K562 (cell line): Measurements from ENCODE around the gene ANXA4. TPM values are rescaled to one million over a fixed set of nuclear protein-coding genes. Genes with fewer than 3 reads are reported as not detected.
A peak's percentile ranks its signal among the peaks of the same experiment; 100 is the strongest.

Source experiments
- ATAC-seq: fragments of 200-7000 bp; cut with Tn5 transposase; 3 replicates; pipeline ENCODE4 v1.9.1; 2020; ENCODE audit warnings: moderate library complexity
- BruUV-seq: library from RNA; stranded (reverse); fragments of 400-500 nt; replicated peaks from 2 replicates; lab custom pipeline; 2021; lab: Mats Ljungman, UMichigan
- CTCF ChIA-PET: fragments of 300-600 bp; formaldehyde crosslinking; extraction: SDS; loops from one replicate; lab custom pipeline; 2021; ENCODE audit warnings: low intra/inter-chr PET ratio; lab: Yijun Ruan, JAX
- POLR2A ChIA-PET: fragments of 300-600, 350-650 bp; sonication (Branson Sonifier 250); formaldehyde crosslinking; extraction: SDS; loops from one replicate; lab custom pipeline; 2021; ENCODE audit warnings: antibody characterized with exemption, inconsistent platforms; lab: Yijun Ruan, JAX
- DNase-seq, 4 experiments: peaks; one replicate each; pipeline versions ENCODE4 v3.0.0 to v3.0.0-alpha.2; 2011 to 2018; ENCODE audit warnings: low spot score in 3 of 4, mixed read lengths in 3 of 4; ENCODE audit errors: extremely low read depth in 1 of 4
- FAIRE-seq: peaks from 2 replicates; lab custom pipeline; 2011; peaks lifted over from hg19 to GRCh38; lab: Jason Lieb, UNC
- H2AFZ ChIP-seq: 2 replicates; pipeline ENCODE4 v1.6.0; 2011; ENCODE audit warnings: low read depth, low read length, control low read depth, inconsistent platforms
- H3K27ac ChIP-seq: fragments of 200-600 bp; 3 replicates; pipeline ENCODE4 v1.8.0; 2011; ENCODE audit warnings: low read depth, mild to moderate bottlenecking, control low read depth, inconsistent platforms, low read length, moderate library complexity, mixed read lengths; ENCODE audit errors: extremely low read depth
- H3K27me3 ChIP-seq, 2 experiments: fragments of 300-600 bp in 1 of 2; 2 replicates in 1 of 2; 3 replicates in 1 of 2; pipeline versions ENCODE4 v1.6.0 to v1.8.0; 2011; ENCODE audit warnings: inconsistent platforms in 2 of 2, low read length in 2 of 2, mild to moderate bottlenecking in 1 of 2, mixed read lengths in 1 of 2, moderate library complexity in 1 of 2; ENCODE audit not compliant: control insufficient read depth in 2 of 2, insufficient read depth in 2 of 2
- H3K36me3 ChIP-seq: fragments of 300-600 bp; 3 replicates; pipeline ENCODE4 v1.8.0; 2011; ENCODE audit warnings: mild to moderate bottlenecking, low read length, inconsistent platforms; ENCODE audit not compliant: control insufficient read depth, insufficient read depth
- H3K4me1 ChIP-seq, 2 experiments: fragments of 200-600 bp in 1 of 2; replicated peaks in 1 of 2; 2 replicates in 1 of 2; 3 replicates in 1 of 2; pipeline versions ENCODE4 v1.5.1 to v1.8.0; 2011; ENCODE audit warnings: inconsistent platforms in 2 of 2, low read length in 2 of 2, mild to moderate bottlenecking in 1 of 2, mixed read lengths in 1 of 2, moderate library complexity in 1 of 2; ENCODE audit not compliant: control insufficient read depth in 2 of 2, insufficient read depth in 2 of 2
- H3K4me2 ChIP-seq: 2 replicates; pipeline ENCODE4 v1.6.1; 2011; ENCODE audit warnings: low read length, control low read depth, inconsistent platforms, mixed read lengths; ENCODE audit not compliant: insufficient read depth
- H3K4me3 ChIP-seq: fragments of 200-600 bp; sonication (generic), shearing (Covaris generic); 2 replicates; pipeline ENCODE4 v1.5.1; 2016; ENCODE audit warnings: control low read depth, inconsistent platforms
- H3K79me2 ChIP-seq: fragments of 200-600 bp; 3 replicates; pipeline ENCODE4 v1.8.0; 2011; ENCODE audit warnings: low read length, inconsistent platforms; ENCODE audit not compliant: control insufficient read depth, insufficient read depth
- H3K9ac ChIP-seq, 2 experiments: 2 replicates each; pipeline versions ENCODE4 v1.6.0 to v1.6.1; 2011; ENCODE audit warnings: low read depth in 2 of 2, low read length in 2 of 2, control low read depth in 1 of 2, inconsistent platforms in 1 of 2, mild to moderate bottlenecking in 1 of 2, mixed read lengths in 1 of 2; ENCODE audit not compliant: insufficient read depth in 1 of 2
- H3K9me1 ChIP-seq: one replicate; pipeline ENCODE4 v1.6.0; 2011; ENCODE audit warnings: inconsistent platforms, mild to moderate bottlenecking, low read length, moderate library complexity; ENCODE audit not compliant: control insufficient read depth, insufficient read depth
- H3K9me3 ChIP-seq: replicated peaks from 2 replicates; pipeline ENCODE4 v1.5.1; 2011; ENCODE audit warnings: low read depth, low read length, inconsistent platforms; ENCODE audit not compliant: control insufficient read depth, insufficient read depth
- H4K20me1 ChIP-seq: replicated peaks from 2 replicates; pipeline ENCODE4 v1.6.1; 2011; ENCODE audit warnings: low read length, inconsistent platforms, mixed read lengths; ENCODE audit not compliant: control insufficient read depth, insufficient read depth
- CEBPG ChIP-seq, 3 experiments: fragments of 200-800 bp in 1 of 3; sonication (Bioruptor generic) in 1 of 3; sonication (generic) in 1 of 3; formaldehyde crosslinking in 1 of 3; IDR thresholded peaks in 2 of 3; conservative IDR thresholded peaks in 1 of 3; 2 replicates each; pipeline versions ENCODE4 v1.6.1 to v1.8.0; 2016 to 2022; ENCODE audit warnings: missing compliant biosample characterization in 2 of 3, missing genetic modification characterization in 2 of 3, mild to moderate bottlenecking in 1 of 3, missing genetic modification reagents in 1 of 3
- FOXJ2 ChIP-seq: fragments of 200-800 bp; sonication (Bioruptor generic); IDR thresholded peaks from 2 replicates; pipeline ENCODE4 v1.6.1; 2016; ENCODE audit warnings: missing genetic modification characterization, missing compliant biosample characterization
- MBD2 ChIP-seq: sonication (generic); IDR thresholded peaks from 2 replicates; pipeline ENCODE4 v1.6.1; 2016; ENCODE audit warnings: low read depth, borderline replicate concordance
- ZFX ChIP-seq: sonication (generic); formaldehyde crosslinking; IDR thresholded peaks from 2 replicates; pipeline ENCODE4 v1.8.0; 2022; ENCODE audit warnings: mild to moderate bottlenecking, missing genetic modification reagents, moderate library complexity
- WGBS: fragments of 100-300 bp; shearing (Covaris generic); methylation state at CpG from one replicate; pipeline ENCODE4 v1.1.6; 2016; ENCODE audit warnings: low coverage, mixed read lengths; ENCODE audit not compliant: insufficient coverage; ENCODE audit errors: missing lambda C conversion rate; 5-methylcytosine and 5-hydroxymethylcytosine counted together
- in situ Hi-C: fragments of 300-500 bp; cut with MboI; formaldehyde crosslinking; loops from 4 replicates; pipeline ENCODE4 v1.15.0; 2018; ENCODE audit warnings: inconsistent platforms, mixed read lengths
- intact Hi-C: fragments of 100-400 bp; cut with micrococcal nuclease; formaldehyde crosslinking; loops from 2 replicates; pipeline ENCODE4 v1.14.2; 2022
- polyA plus RNA-seq, 8 experiments: library from polyadenylated mRNA; depleted of rRNA in 4 of 8; stranded (reverse) in 5 of 8; unstranded in 3 of 8; fragments of >200 nt; fragmentation: Nextera tagmentation in 2 of 8; fragmentation: Illumina TruSeq in 1 of 8; extraction: Ambion mirVana in 2 of 8; extraction: Trizol in 1 of 8; gene quantifications; 2 replicates each; pipeline versions ENCODE4 v1.2.1 to v1.2.3, GENCODE V29; 2011 to 2014; ENCODE audit warnings: inconsistent platforms in 1 of 8, missing spikeins in 1 of 8
- total RNA-seq, 7 experiments: library from RNA; depleted of rRNA in 6 of 7; stranded (reverse); fragments of >200 nt in 6 of 7; fragmentation: Illumina TruSeq in 2 of 7; extraction: Trizol in 2 of 7; gene quantifications; 2 replicates each; pipeline versions ENCODE4 v1.2.1 to v1.2.3, GENCODE V29; 2011 to 2021; ENCODE audit warnings: low replicate concordance in 1 of 7
- TF ChIP-seq, protein P1 (sequence below): fragments of 250-450 bp; sonication (Bioruptor Pico); IDR thresholded peaks from 2 replicates; pipeline ENCODE4 v1.8.0; 2022; ENCODE audit warnings: moderate library complexity, mild to moderate bottlenecking, inconsistent platforms
- TF ChIP-seq, protein P2 (sequence below): IDR thresholded peaks from 2 replicates; pipeline ENCODE4 v1.6.1; 2014; ENCODE audit warnings: antibody characterized with exemption
- TF ChIP-seq, protein P3 (sequence below): fragments of 250-450 bp; sonication (Bioruptor Pico); IDR thresholded peaks from 2 replicates; pipeline ENCODE4 v1.5.0; 2020; ENCODE audit warnings: mild to moderate bottlenecking
- TF ChIP-seq, protein P4 (sequence below): fragments of 250-450 bp; sonication (Bioruptor Pico); IDR thresholded peaks from 2 replicates; pipeline ENCODE4 v1.4.0; 2020

Gene ANXA4
- total and polyA plus RNA-seq, 9 of the 15 experiments (the other 6 are each of a cell fraction or from before 2014, with no cell fraction given), result 3.4 to 13.6 (median 11.6) TPM

DNA sequence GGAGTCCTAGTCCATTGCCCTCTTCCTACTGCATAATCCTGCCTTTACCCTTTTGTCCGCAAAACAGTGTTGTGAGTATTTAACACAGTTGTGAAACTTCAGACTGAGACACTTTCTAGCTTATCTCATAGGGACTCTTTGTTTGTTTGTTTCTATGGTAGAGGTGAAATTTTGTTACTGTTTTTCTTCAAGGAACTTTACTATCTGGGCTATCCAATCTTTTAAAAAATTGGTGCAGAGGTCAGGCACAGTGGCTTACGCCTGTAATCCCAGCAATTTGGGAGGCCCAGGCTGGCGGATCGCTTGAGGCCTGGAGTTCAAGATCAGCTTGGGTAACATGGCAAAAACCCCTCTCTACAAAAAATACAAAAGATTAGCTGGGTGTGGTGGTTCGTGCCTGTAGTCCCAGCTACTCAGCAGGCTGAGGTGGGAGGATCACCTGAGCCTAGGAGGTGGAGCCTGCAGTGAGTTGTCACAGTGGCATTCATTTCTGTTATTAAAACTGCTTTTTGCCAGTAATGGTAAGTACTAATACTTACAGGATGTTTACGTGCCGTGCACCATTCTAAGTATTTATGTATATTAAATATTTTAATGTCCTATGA lies 106.4 kb downstream of the ANXA4 start:
- in situ Hi-C loops, result no loop called here
- peak in 1 of 4 experiments; percentile 24 for DNase-seq
- TF ChIP-seq, protein P1, sequence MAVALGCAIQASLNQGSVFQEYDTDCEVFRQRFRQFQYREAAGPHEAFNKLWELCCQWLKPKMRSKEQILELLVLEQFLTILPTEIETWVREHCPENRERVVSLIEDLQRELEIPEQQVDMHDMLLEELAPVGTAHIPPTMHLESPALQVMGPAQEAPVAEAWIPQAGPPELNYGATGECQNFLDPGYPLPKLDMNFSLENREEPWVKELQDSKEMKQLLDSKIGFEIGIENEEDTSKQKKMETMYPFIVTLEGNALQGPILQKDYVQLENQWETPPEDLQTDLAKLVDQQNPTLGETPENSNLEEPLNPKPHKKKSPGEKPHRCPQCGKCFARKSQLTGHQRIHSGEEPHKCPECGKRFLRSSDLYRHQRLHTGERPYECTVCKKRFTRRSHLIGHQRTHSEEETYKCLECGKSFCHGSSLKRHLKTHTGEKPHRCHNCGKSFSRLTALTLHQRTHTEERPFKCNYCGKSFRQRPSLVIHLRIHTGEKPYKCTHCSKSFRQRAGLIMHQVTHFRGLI (CRISPR knock-in tag), result no peak
- TF ChIP-seq, protein P2, sequence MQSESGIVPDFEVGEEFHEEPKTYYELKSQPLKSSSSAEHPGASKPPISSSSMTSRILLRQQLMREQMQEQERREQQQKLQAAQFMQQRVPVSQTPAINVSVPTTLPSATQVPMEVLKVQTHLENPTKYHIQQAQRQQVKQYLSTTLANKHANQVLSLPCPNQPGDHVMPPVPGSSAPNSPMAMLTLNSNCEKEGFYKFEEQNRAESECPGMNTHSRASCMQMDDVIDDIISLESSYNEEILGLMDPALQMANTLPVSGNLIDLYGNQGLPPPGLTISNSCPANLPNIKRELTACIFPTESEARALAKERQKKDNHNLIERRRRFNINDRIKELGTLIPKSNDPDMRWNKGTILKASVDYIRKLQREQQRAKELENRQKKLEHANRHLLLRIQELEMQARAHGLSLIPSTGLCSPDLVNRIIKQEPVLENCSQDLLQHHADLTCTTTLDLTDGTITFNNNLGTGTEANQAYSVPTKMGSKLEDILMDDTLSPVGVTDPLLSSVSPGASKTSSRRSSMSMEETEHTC, result no peak
- peak; percentile 36; the same call in 1 of the 2 replicates for TF ChIP-seq ZFX (CRISPR knock-in tag)
- TF ChIP-seq, protein P3, sequence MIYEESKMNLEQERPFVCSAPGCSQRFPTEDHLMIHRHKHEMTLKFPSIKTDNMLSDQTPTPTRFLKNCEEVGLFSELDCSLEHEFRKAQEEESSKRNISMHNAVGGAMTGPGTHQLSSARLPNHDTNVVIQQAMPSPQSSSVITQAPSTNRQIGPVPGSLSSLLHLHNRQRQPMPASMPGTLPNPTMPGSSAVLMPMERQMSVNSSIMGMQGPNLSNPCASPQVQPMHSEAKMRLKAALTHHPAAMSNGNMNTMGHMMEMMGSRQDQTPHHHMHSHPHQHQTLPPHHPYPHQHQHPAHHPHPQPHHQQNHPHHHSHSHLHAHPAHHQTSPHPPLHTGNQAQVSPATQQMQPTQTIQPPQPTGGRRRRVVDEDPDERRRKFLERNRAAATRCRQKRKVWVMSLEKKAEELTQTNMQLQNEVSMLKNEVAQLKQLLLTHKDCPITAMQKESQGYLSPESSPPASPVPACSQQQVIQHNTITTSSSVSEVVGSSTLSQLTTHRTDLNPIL (CRISPR knock-in tag), result no peak
- TF ChIP-seq, protein P4, sequence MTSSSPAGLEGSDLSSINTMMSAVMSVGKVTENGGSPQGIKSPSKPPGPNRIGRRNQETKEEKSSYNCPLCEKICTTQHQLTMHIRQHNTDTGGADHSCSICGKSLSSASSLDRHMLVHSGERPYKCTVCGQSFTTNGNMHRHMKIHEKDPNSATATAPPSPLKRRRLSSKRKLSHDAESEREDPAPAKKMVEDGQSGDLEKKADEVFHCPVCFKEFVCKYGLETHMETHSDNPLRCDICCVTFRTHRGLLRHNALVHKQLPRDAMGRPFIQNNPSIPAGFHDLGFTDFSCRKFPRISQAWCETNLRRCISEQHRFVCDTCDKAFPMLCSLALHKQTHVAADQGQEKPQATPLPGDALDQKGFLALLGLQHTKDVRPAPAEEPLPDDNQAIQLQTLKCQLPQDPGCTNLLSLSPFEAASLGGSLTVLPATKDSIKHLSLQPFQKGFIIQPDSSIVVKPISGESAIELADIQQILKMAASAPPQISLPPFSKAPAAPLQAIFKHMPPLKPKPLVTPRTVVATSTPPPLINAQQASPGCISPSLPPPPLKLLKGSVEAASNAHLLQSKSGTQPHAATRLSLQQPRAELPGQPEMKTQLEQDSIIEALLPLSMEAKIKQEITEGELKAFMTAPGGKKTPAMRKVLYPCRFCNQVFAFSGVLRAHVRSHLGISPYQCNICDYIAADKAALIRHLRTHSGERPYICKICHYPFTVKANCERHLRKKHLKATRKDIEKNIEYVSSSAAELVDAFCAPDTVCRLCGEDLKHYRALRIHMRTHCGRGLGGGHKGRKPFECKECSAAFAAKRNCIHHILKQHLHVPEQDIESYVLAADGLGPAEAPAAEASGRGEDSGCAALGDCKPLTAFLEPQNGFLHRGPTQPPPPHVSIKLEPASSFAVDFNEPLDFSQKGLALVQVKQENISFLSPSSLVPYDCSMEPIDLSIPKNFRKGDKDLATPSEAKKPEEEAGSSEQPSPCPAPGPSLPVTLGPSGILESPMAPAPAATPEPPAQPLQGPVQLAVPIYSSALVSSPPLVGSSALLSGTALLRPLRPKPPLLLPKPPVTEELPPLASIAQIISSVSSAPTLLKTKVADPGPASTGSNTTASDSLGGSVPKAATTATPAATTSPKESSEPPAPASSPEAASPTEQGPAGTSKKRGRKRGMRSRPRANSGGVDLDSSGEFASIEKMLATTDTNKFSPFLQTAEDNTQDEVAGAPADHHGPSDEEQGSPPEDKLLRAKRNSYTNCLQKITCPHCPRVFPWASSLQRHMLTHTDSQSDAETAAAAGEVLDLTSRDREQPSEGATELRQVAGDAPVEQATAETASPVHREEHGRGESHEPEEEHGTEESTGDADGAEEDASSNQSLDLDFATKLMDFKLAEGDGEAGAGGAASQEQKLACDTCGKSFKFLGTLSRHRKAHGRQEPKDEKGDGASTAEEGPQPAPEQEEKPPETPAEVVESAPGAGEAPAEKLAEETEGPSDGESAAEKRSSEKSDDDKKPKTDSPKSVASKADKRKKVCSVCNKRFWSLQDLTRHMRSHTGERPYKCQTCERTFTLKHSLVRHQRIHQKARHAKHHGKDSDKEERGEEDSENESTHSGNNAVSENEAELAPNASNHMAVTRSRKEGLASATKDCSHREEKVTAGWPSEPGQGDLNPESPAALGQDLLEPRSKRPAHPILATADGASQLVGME (CRISPR knock-in tag), result no peak
- no peak for TF ChIP-seq MBD2
- no peak for TF ChIP-seq CEBPG (CRISPR knock-in tag; IDR thresholded peaks at IDR 0.05)
- no peak for TF ChIP-seq CEBPG (tag; conservative IDR thresholded peaks at IDR 0.05 in 1 of 2, IDR thresholded peaks at IDR 0.05 in 1 of 2)
- TF ChIP-seq FOXJ2 (tag), result peak; percentile 62; the same call in 1 of the 2 replicates

More for the DNA sequence above, 106.4 kb downstream of the ANXA4 start:
- Histone ChIP-seq H3K9me1 (no peaks in the 10 kb centered on the region), H2AFZ (peak overlapping the region; percentile 10), H3K9ac (peak overlapping the region; percentile 4 to 31; a peak in 2 of 4 replicates), H3K4me3 (no peak overlapping the region), H3K27ac (peak overlapping the region; percentile 54), H3K36me3 (peaks cover 79% of the 10 kb centered on the region), H3K79me2 (no peaks in the 10 kb centered on the region), H4K20me1 (no peaks in the 10 kb centered on the region), H3K4me2 (no peak overlapping the region), H3K27me3 (no peaks in the 10 kb centered on the region), H3K4me1 (peaks cover 11 to 15% of the 10 kb centered on the region in 2 experiments; a peak in 4 of 5 replicates), H3K9me3 (no peaks in the 10 kb centered on the region)
- CTCF ChIA-PET, result no interaction called here
- FAIRE-seq (peak; percentile 65), ATAC-seq (peak; percentile 74)
- intact Hi-C loops, result no loop called here
- 71% methylated on average over 7 of the region's 7 CpGs for WGBS
- POLR2A ChIA-PET, result interaction anchor here (1.3 to 2.2 kb wide), 3 partner anchors 9 to 49 kb away, joined by 4 to 7 read pairs (median 6); no protein-coding TSS in a partner anchor
- BruUV-seq, result no TSS peak
